Activated T-helper 1 cell treated with anti-CD3 and anti-CD28 coated beads, Interleukin-2, amount 50 U/mL, for 16 hours (primary cell): Measurements from ENCODE around the gene CREB3L2.
"Not testable (repeated sequence)": the region's sequence is repeated elsewhere in the genome, so short reads cannot be mapped to it uniquely, and the experiment has no call there.

Experiments used
- DNase-seq, 2 donors: peaks; one replicate each; pipeline ENCODE4 v3.0.0-alpha.2; 2020; ENCODE audit warnings: low read depth in 1 of 2, low spot score in 1 of 2

Gene CREB3L2

DNA sequence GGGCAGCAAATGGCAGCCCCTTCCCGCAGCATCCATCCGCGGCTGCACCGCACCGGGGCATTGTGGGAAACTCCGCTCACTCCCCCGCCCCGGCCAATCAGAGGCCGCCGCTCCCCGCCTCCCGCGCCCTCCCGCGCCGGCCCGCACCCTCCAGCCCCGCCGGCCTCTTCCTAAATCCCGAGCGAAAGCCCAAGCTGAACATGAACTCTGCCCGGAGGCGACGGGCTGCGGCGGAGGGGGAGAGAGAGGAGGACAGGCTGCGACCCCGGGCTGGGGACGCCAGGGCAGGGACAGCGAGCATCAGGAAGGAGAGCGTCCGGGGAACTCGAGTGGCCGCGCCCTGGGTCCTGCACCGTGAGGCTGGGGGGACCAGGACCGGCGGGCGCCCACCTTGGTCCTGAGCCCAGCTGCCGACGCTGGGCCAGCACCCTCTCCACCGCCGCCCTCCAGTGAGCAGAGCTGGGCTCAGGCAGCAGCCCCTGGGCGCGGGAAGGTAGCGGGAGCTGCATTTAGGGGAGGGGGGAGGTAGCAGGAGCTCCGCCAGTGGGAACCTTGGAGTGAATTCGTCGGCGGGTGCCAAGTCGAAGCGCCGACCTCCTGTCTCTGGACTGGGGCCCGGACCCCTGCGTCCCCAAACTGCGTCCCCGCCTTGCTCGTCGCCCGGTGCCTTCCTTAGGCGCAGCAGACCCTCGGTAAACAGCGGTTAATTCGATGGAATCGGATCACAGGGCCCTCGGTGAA lies 154.9 kb downstream of the CREB3L2 start, which contains the start of gene DGKI:
DGKI (minus strand) TSS at position 148 of the 741 bp plus-strand sequence.
- no peak for DNase-seq

- no peak for DNase-seq
Observed at GRCh38 chr7:137846549-137846826, 155.4 kb downstream of the CREB3L2 start.

DNA sequence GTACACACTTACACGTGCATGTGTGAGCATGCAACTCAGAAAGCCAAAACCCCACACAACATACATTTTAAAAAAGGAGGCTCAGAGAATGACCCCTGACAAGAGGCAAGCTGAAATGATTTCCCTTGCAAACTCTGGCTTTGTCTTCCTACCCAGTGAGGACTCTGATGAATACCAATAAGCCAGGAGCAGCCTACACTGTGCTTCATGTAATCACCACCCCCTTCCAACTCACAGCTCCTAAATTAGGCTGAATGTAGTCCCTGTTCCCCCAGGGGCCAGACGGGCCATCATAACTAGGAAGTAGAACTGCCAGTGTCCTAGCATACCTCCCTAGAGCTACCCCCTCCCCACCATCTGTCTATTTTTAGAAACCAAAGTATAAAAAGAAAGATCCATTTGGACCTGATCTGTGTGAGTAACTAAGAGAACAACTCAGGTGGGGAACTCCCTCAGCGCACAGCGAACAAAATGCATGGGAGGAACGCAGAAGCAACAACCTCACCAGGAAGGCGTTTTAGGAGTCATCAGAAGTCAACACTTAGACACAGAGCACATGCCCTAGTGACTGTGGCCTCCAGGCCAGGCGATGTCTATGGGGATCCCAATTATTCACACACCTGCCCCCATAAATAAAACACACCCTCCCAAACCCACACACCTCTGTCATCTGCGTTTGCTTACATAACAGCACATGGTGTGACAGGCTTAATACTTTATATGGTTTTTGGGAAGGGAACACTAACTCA lies 157.0 kb downstream of the CREB3L2 start:
- no peak for DNase-seq

DNA sequence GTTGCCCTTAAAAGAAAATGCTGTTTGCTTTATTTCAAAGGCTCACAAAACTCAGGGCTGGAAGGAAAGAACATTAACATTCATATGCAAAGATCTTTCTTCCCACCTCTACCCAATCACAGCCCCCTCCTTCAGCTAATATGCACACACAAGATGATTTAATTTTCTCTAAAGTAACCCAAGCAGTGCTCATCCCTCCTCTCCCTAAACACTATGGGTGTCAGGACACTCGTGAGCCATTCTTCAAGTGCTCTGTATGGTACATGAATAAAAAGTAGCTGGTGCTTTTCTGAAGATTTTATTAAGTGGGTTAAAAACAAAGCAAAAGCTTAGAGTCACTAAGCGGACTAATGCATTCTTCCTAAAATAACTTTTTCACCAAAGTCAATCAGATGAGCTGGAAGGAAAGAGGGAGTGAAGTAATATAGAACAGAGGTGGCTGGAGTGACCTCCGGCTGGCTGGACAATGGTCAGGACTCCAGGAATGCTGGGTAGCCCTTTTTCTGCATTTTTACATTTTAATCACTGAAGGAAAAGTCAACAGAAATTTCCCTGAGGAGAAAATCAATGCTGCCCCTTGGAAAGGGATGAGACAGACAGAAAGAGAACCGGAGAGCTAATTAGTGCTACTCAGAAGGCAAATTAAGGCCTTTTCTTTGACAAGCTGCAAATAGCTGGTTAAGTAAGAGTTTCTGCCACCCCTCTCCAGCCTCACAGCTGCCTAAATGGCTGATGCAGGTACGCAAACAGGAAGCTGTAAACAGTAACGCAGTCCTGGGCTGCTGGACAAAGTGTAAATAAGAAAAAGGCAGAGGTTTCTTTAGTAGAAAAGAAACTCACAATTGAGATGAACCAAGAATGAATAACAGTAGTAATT lies 161.7 kb downstream of the CREB3L2 start:
- DNase-seq: no peak

- no peak for DNase-seq
Observed at GRCh38 chr7:137838706-137839315, 163.1 kb downstream of the CREB3L2 start.

- no peak for DNase-seq
Observed at GRCh38 chr7:137836541-137836940, 165.3 kb downstream of the CREB3L2 start.

GRCh38 chr7:137836113-137836509 lies 165.8 kb downstream of the CREB3L2 start:
- DNase-seq: no peak

- no peak for DNase-seq
Observed at GRCh38 chr7:137835486-137836112, 166.3 kb downstream of the CREB3L2 start.

GRCh38 chr7:137834552-137834951 lies 167.3 kb downstream of the CREB3L2 start:
- DNase-seq: no peak

- DNase-seq: not testable (repeated sequence)
Observed at GRCh38 chr7:137832990-137833389, 168.9 kb downstream of the CREB3L2 start.

DNA sequence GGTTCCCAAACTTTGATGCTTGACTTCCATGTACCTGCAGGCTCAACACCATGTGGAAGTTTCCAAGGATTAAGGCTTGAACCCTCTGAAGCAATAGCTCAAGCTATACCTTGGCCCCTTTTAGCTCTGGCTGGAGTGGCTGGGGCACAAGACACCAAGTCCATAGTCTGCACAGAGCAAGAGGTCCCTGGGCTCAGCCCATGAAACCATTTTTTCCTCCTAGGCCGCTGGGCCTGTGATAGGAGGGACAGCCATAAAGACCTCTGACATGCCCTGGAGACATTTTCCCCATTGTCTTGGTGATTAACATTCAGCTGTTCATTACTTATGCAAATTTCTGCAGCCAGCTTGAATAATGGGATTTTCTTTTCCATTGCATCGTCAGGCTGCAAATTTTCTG lies 169.5 kb downstream of the CREB3L2 start:
- no peak for DNase-seq

- not testable (repeated sequence) for DNase-seq
Observed at GRCh38 chr7:137831555-137831954, 170.3 kb downstream of the CREB3L2 start.

DNA sequence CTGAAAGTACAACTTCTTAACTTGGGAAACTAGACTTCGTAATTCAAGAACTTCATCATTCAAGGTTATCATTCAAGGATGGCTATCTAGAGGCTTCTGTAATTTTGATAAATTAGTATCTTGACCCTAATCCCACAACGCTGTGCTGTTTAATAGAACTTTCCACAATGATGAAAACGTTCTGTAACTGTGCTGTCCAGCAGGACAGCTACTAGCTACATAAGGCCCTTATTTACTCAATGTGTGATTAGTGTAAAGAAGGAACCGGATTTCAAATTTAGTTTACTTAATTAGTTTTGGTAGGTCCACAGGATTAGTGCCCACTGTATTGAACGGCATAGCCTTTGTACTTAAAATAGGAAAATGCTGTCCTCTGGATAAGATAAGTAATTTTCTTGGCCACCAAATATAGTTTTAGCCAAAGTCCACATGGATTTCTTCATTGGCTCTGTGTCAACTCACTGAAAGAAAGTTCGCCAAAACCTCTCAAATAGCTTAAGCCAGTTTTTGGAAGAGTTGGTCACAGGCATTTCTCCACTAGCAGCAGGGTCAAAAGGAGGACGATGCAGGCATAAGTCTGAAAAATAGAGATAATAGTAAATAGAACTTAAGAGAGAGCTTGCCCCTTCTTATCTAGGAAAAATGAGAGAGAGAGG lies 172.4 kb downstream of the CREB3L2 start:
- DNase-seq: no peak

- DNase-seq: no peak
Observed at GRCh38 chr7:137828456-137828855, 173.4 kb downstream of the CREB3L2 start.

- no peak for DNase-seq
Observed at GRCh38 chr7:137825489-137825888, 176.4 kb downstream of the CREB3L2 start.
